Ovary (tissue), 10 donors: Measurements from ENCODE around the gene CT47A7. TPM values are rescaled to one million over a fixed set of nuclear protein-coding genes. Genes with fewer than 3 reads are reported as not detected.
"Not testable (repeated sequence)": the region's sequence is repeated elsewhere in the genome, so short reads cannot be mapped to it uniquely, and the experiment has no call there.

ENCODE experiments used
- DNase-seq, 5 donors: peaks; one replicate each; pipeline ENCODE4 v3.0.0-alpha.2; 2019 to 2020
- H3K27ac ChIP-seq, 2 donors: fragments of 200-600 bp; one replicate each; pipeline versions ENCODE4 v1.5.1 to v1.8.0; 2019 to 2022
- H3K27me3 ChIP-seq: fragments of 200-600 bp; one replicate; pipeline ENCODE4 v1.8.0; 2022
- H3K36me3 ChIP-seq: fragments of 200-600 bp; sonication (generic); one replicate; pipeline ENCODE4 v1.5.1; 2019
- H3K4me1 ChIP-seq: one replicate; pipeline ENCODE4 v1.8.1; 2013; ENCODE audit warnings: mild to moderate bottlenecking, moderate library complexity; ENCODE audit not compliant: insufficient read depth
- H3K4me3 ChIP-seq: fragments of 200-600 bp; sonication (generic); one replicate; pipeline ENCODE4 v1.5.1; 2017
- H3K9me3 ChIP-seq, 2 donors: fragments of 200-600 bp in 1 of 2; sonication (generic) in 1 of 2; one replicate each; pipeline versions ENCODE4 v1.5.1 to v1.8.1; 2013 to 2019; ENCODE audit warnings: mild to moderate bottlenecking in 1 of 2, moderate library complexity in 1 of 2
- CTCF ChIP-seq, 3 donors: fragments of 450-650 bp in 2 of 3; fragments of 200-600 bp in 1 of 3; IDR thresholded peaks; one replicate each; pipeline versions ENCODE4 v1.5.1 to v1.8.0; 2016 to 2022; ENCODE audit warnings: antibody characterized with exemption in 3 of 3, mild to moderate bottlenecking in 1 of 3
- EP300 ChIP-seq: sonication (generic); formaldehyde crosslinking; IDR thresholded peaks from one replicate; pipeline ENCODE4 v1.6.1; 2017; ENCODE audit warnings: antibody characterized with exemption
- POLR2A ChIP-seq: fragments of 450-650 bp; IDR thresholded peaks from one replicate; pipeline ENCODE4 v1.6.1; 2017; ENCODE audit warnings: antibody characterized with exemption, mild to moderate bottlenecking, moderate library complexity
- WGBS, 3 donors: extraction: QIAGEN DNeasy Blood & Tissue Kit in 1 of 3; methylation state at CpG; one replicate each; pipeline versions ENCODE4 v1.1.5 to v1.1.7; 2013 to 2017; 5-methylcytosine and 5-hydroxymethylcytosine counted together
- intact Hi-C, 4 donors: fragments of 100-400 bp; cut with DNase I; formaldehyde crosslinking; loops; one replicate each; pipeline versions ENCODE4 v1.11.0 to v1.15.1; 2022 to 2023
- long read RNA-seq, 3 donors: library from polyadenylated mRNA in 2 of 3; unstranded in 2 of 3; transcript quantifications; one replicate each; pipeline ENCODE4 v2.0.0 and lab custom pipeline, GENCODE V29; 2021 to 2026
- polyA plus RNA-seq, 2 donors: library from polyadenylated mRNA; stranded (reverse); fragments of 200-250 nt in 1 of 2; fragments of 350-450 nt in 1 of 2; fragmentation: Illumina TruSeq in 1 of 2; extraction: RNeasy Lipid Tissue Mini Kit (QIAGEN cat#74804) in 1 of 2; gene quantifications; one replicate each; pipeline ENCODE4 v1.2.3, GENCODE V29; 2013 to 2014
- small RNA-seq: library from RNA; depleted of rRNA; stranded (forward); fragments of <200 nt; gene quantifications from one replicate; pipeline ENCODE3, GENCODE V24; 2016
- total RNA-seq, 7 donors: library from RNA; depleted of rRNA in 2 of 7; stranded (reverse); fragments of >200 nt in 2 of 7; fragmentation: NEBNext Ultra II Directional in 3 of 7; extraction: Animal tissue kit (Norgen Biotek cat#: 25700) in 3 of 7; gene quantifications; one replicate each; pipeline versions ENCODE4 v1.1.0 to v1.2.4, GENCODE V29; 2016 to 2023
- donor health status: DM: no; HTN: no; CAD: no; lungs with moderate emphysema.
- donor health status: DM: no; HTN: no; CAD: no.
- donor health status: Bipolar disorder and iron deficiency.
- donor health status: DM: yes; HTN: yes; CAD: no.
- donor health status: DM: no; HTN: no; CAD: no.
- donor health status: DM: yes; HTN: yes; CAD: no.

The CT47A7 gene
- total RNA-seq = not detected
- not detected for polyA plus RNA-seq
- long read RNA-seq, donor 1 = 0 reads
- long read RNA-seq, donor 2, partial matches to known transcripts = 0 of 1 reads
- long read RNA-seq, donor 2, other reads (novel, unspliced or antisense) = 0 of 1 reads
- long read RNA-seq, donor 3 = 0 reads

- H3K36me3 ChIP-seq, H3K4me1 ChIP-seq, DNase-seq, H3K9me3 ChIP-seq, H3K27me3 ChIP-seq, intact Hi-C loops, H3K27ac ChIP-seq, H3K4me3 ChIP-seq: not testable (repeated sequence)
- WGBS, 3 donors = no CpG with 5 or more reads among the region's 7 CpGs
Observed at GRCh38 chrX:120956500-120956899, at the start of gene CT47A7. TSS of gene CT47A7 (minus strand) at chrX:120956600. CDS start at chrX:120956345, 255 bp downstream.

DNA sequence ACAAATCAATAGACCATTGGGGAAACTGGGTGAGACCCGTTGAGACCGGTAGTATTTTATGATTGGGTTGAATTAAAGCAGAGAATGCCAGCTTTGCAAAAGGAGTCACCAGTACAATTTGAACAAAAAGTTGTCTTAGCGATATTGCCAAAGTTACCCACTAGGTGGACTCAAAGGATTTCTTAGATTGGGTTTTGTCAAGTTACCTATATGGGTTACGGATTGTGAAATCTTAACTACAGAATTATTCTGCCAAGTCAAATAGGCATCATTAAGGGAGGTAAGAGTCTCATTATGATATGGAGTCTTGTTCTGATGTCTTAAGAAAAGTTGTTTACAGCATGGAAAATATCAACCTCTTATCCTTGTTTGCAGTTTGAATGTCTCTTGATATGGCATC lies 44.2 kb upstream of the CT47A7 start:
- DNase-seq = no peak
- WGBS, 3 donors = 60 to 63% (median 63%) methylated on average over 4 of the region's 4 CpGs
- intact Hi-C loops = no loop called here
- Histone ChIP-seq H3K27me3 (no peaks in the 10 kb centered on the region), H3K36me3 (no peaks in the 10 kb centered on the region), H3K27ac (no peak overlapping the region), H3K4me1 (no peaks in the 10 kb centered on the region), H3K4me3 (no peak overlapping the region), H3K9me3 (no peaks in the 10 kb centered on the region)
- TF ChIP-seq CTCF (IDR thresholded peaks at IDR 0.05) (no peak), EP300 (no peak), POLR2A (no peak)

GRCh38 chrX:120999413-120999812 lies 43.0 kb upstream of the CT47A7 start:
- Histone ChIP-seq H3K27me3 (no peaks in the 10 kb centered on the region), H3K4me1 (no peaks in the 10 kb centered on the region), H3K4me3 (no peak overlapping the region), H3K27ac (no peak overlapping the region), H3K36me3 (no peaks in the 10 kb centered on the region), H3K9me3 (no peaks in the 10 kb centered on the region)
- no peak for DNase-seq
- intact Hi-C loops = no loop called here
- WGBS, 3 donors = 73 to 78% (median 73%) methylated on average over 3 of the region's 3 CpGs
- TF ChIP-seq EP300 = no peak
- no peak for TF ChIP-seq POLR2A
- no peak for TF ChIP-seq CTCF (IDR thresholded peaks at IDR 0.05)

DNA sequence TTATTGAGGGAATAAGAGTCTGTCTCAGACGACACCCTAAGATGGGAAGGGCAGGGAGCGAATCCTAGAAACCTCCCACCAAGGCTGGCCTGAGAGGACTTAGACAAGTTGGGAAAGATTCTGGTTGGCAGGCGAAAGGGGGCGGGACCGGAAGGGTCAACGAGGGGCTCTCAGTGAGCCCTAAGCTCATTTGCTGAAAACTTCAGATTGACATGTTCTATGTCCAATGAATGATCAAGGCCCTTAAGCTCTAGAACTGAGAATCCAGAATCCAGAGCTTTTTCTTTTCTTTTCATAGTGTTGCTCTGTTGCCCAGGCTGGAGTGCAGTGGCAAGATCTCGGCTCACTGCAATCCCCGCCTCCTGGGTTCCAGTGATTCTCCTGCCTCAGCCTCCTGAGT lies 29.3 kb upstream of the CT47A7 start, which contains the start of gene CT47A1:
CT47A1 (minus strand) TSS at position 101 of the 400 bp plus-strand sequence. CDS start 231 bp downstream, outside the sequence.
- DNase-seq, intact Hi-C loops: not testable (repeated sequence)

More for the DNA sequence above, 29.3 kb upstream of the CT47A7 start, which contains the start of gene CT47A1:
- H3K4me1 ChIP-seq, H3K27ac ChIP-seq, H3K36me3 ChIP-seq, H3K9me3 ChIP-seq, H3K27me3 ChIP-seq, H3K4me3 ChIP-seq: not testable (repeated sequence)
- no CpG with 5 or more reads among the region's 8 CpGs for WGBS, 3 donors

Small RNA genes within 50 kb of the gene (small RNA-seq; reads per million reads assigned to genes)
- gene AL670379.1 (not detected), gene AL670379.10 (not detected), gene AL670379.11 (not detected), gene AL670379.12 (not detected), gene AL670379.2 (not detected), gene AL670379.3 (not detected), gene AL670379.4 (not detected), gene AL670379.5 (not detected), gene AL670379.6 (not detected), gene AL670379.7 (not detected), gene AL670379.8 (not detected), gene AL670379.9 (not detected)

Other genes with a start within 250 kb of the CT47A7 start
- gene CT47B1, start 80.7 kb downstream of the CT47A7 start, total RNA-seq = not detected
- not detected for gene CT47B1, start 80.7 kb downstream of the CT47A7 start, polyA plus RNA-seq
- not detected for gene CT47A11, start 19.4 kb downstream of the CT47A7 start, total RNA-seq
- not detected for gene CT47A11, start 19.4 kb downstream of the CT47A7 start, polyA plus RNA-seq
- not detected for gene CT47A10, start 14.6 kb downstream of the CT47A7 start, total RNA-seq
- not detected for gene CT47A10, start 14.6 kb downstream of the CT47A7 start, polyA plus RNA-seq
- not detected for gene CT47A9, start 9.7 kb downstream of the CT47A7 start, total RNA-seq
- gene CT47A9, start 9.7 kb downstream of the CT47A7 start, polyA plus RNA-seq = not detected
- not detected for gene CT47A8, start 4.9 kb downstream of the CT47A7 start, total RNA-seq
- not detected for gene CT47A8, start 4.9 kb downstream of the CT47A7 start, polyA plus RNA-seq
- gene CT47A6, start 4.9 kb upstream of the CT47A7 start, total RNA-seq = not detected
- gene CT47A6, start 4.9 kb upstream of the CT47A7 start, polyA plus RNA-seq = not detected
- not detected for gene CT47A5, start 9.7 kb upstream of the CT47A7 start, total RNA-seq
- gene CT47A5, start 9.7 kb upstream of the CT47A7 start, polyA plus RNA-seq = not detected
- not detected for gene CT47A4, start 14.6 kb upstream of the CT47A7 start, total RNA-seq
- not detected for gene CT47A4, start 14.6 kb upstream of the CT47A7 start, polyA plus RNA-seq
- gene CT47A3, start 19.5 kb upstream of the CT47A7 start, total RNA-seq = not detected
- gene CT47A3, start 19.5 kb upstream of the CT47A7 start, polyA plus RNA-seq = not detected
- gene CT47A2, start 24.3 kb upstream of the CT47A7 start, total RNA-seq = not detected
- not detected for gene CT47A2, start 24.3 kb upstream of the CT47A7 start, polyA plus RNA-seq
- not detected for gene CT47A1, start 29.2 kb upstream of the CT47A7 start, total RNA-seq
- gene CT47A1, start 29.2 kb upstream of the CT47A7 start, polyA plus RNA-seq = not detected
- gene GLUD2, start 91.0 kb upstream of the CT47A7 start, total RNA-seq = 1 to 10 TPM in 1 of 7 donors, under 1 TPM in 6; 0.43 to 1.4 (median 0.60) TPM
- gene GLUD2, start 91.0 kb upstream of the CT47A7 start, polyA plus RNA-seq = under 1 TPM; 0.22 to 0.83 TPM